AML-193 (cell line): ENCODE data around the gene STPG4.
A peak's percentile ranks its signal among the peaks of the same experiment; 100 is the strongest.

Source experiments
- DNase-seq, 2 experiments: peaks; one replicate each; lab custom pipeline; 2025; lab: John Stamatoyannopoulos, UW

The STPG4 gene

GRCh38 chr2:47087051-47087450 lies 68.1 kb downstream of the STPG4 start:
- no peak for DNase-seq

- no peak for DNase-seq
These were observed 68.5 kb downstream of the STPG4 start for GRCh38 chr2:47086571-47086970.

GRCh38 chr2:47086054-47086471 lies 69.0 kb downstream of the STPG4 start:
- DNase-seq: no peak

GRCh38 chr2:47083886-47084687 lies 71.0 kb downstream of the STPG4 start:
- DNase-seq: peak; percentile 34 to 67

- no peak for DNase-seq
These were observed 71.6 kb downstream of the STPG4 start for GRCh38 chr2:47083485-47083884.

GRCh38 chr2:47083005-47083404 lies 72.1 kb downstream of the STPG4 start:
- DNase-seq: no peak

GRCh38 chr2:47080888-47081301 lies 74.2 kb downstream of the STPG4 start:
- DNase-seq: no peak

- no peak for DNase-seq
These were observed 75.3 kb downstream of the STPG4 start for GRCh38 chr2:47079515-47080412.

GRCh38 chr2:47078541-47079482 lies 76.3 kb downstream of the STPG4 start:
- no peak for DNase-seq

GRCh38 chr2:47077442-47078117 lies 77.5 kb downstream of the STPG4 start:
- no peak for DNase-seq

GRCh38 chr2:47076586-47077441 lies 78.3 kb downstream of the STPG4 start:
- DNase-seq: no peak

- DNase-seq: no peak
These were observed 79.0 kb downstream of the STPG4 start for GRCh38 chr2:47076126-47076506.

GRCh38 chr2:47075361-47076125 lies 79.6 kb downstream of the STPG4 start:
- DNase-seq: no peak

GRCh38 chr2:47074691-47075090 lies 80.4 kb downstream of the STPG4 start:
- DNase-seq: no peak

GRCh38 chr2:47073641-47074040 lies 81.5 kb downstream of the STPG4 start:
- no peak for DNase-seq

- no peak for DNase-seq
These were observed 81.9 kb downstream of the STPG4 start for GRCh38 chr2:47073217-47073616.

- DNase-seq: no peak
These were observed 82.3 kb downstream of the STPG4 start for GRCh38 chr2:47072728-47073191.

GRCh38 chr2:47072018-47072691 lies 83.0 kb downstream of the STPG4 start:
- no peak for DNase-seq
